T-helper 2 cell treated with Interferon-gamma antibody and Interleukin-4, amounts not matched to agents 100 ng/mL and 5 ng/mL, for 36 hours (primary cell): ENCODE results near the gene CREBL2. TPM values are rescaled to one million over a fixed set of nuclear protein-coding genes. Genes with fewer than 3 reads are reported as not detected.
"Not testable (repeated sequence)": the region's sequence is repeated elsewhere in the genome, so short reads cannot be mapped to it uniquely, and the experiment has no call there.

ENCODE experiments used
- intact Hi-C: fragments of 100-400 bp; cut with micrococcal nuclease; formaldehyde crosslinking; loops from one replicate; pipeline ENCODE4 v1.15.1; 2023
- total RNA-seq: library from RNA; stranded (reverse); gene quantifications from 2 replicates; pipeline ENCODE4 v1.2.3, GENCODE V29; 2022

The CREBL2 gene
- total RNA-seq, 1 donor from 2014 or later, result 15.9 TPM

- intact Hi-C loops, result not testable (repeated sequence)
Observed at GRCh38 chr12:12596598-12596997, 15.1 kb upstream of the CREBL2 start.

- intact Hi-C loops, result no loop called here
Observed at GRCh38 chr12:12598864-12599263, 12.8 kb upstream of the CREBL2 start.

DNA sequence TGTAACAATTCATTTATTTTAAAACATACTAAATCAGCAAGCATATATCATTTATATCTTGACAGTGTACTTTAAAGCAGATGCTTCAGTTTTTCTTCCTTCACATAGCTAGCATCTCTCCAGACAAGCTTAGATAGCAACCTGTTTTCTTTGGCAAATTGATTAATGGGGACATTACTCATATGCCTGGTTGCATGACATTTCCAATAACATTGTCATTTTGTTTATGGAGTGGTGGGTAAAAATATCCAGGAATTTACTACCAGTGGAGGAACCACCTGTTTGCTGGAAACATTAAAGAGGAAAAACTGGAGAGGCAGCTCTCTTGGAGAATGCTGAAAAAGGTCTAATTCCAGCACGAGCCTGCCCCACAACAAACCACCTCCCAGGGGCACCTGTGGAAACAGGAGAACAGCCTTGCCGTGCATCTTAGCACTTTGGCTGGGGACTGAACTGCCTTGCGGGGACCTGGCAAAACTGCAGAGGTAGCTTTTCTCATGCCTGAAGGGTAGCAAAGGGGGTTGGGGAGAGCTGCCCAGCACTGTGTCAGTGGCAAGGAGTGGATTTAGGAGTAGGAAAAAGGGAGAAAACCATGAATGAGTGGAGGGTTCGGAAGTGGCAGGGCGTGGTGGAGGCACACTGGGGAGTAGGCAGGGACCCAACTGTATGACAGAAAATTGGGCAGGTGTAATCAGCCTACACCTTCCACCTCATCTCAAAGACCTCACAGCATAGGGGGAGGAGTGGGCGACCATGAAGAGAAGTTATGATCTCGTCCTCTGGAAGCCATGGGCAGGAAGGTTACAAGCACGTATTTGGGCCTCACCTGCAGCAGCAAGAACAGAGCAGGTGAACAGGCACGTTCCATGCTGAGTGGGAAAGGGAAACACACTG, 11.7 kb upstream of the CREBL2 start:
- intact Hi-C loops, result no loop called here

DNA sequence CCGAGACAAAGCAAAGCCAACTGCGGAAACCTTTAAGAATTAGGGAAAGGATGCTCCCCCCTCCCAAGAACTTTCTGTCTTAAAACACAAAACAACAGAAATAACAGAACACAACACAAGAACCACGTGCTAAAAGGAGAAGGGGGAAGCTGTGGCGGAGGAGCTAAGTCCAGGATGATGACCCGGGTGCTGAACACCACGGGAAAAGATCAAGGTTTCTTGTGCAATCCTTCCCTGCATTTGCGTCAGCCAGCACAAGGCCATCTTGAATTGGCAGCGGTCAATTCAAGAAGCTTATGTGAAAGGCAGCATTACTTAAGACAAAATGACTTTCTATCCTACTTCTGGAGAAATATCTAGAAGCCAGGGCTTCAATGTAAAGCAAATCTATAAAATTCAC, 11.0 kb upstream of the CREBL2 start:
- intact Hi-C loops, result no loop called here

DNA sequence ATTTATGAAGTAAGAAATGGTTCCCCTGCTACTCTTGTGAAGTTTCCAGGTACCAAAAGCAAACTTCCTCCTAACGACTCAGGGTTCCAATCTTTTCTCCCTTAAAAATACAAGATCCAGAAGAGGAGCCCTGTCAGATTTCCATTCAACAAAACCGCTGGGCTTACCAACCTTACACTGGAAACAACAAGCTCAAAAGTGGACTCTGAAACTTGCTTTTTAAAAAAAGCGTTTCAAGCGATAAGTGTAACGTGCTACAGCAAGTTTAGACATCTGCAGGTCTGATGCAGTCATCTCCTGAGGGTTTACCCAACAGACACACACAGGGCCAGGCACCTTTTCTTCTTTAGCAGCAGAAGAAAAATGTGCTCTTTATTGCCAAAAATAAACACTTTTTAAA, 6.9 kb upstream of the CREBL2 start:
- intact Hi-C loops, result loop anchor here (1.0 kb wide), 1 partner anchor 130 kb away; no protein-coding TSS in a partner anchor

DNA sequence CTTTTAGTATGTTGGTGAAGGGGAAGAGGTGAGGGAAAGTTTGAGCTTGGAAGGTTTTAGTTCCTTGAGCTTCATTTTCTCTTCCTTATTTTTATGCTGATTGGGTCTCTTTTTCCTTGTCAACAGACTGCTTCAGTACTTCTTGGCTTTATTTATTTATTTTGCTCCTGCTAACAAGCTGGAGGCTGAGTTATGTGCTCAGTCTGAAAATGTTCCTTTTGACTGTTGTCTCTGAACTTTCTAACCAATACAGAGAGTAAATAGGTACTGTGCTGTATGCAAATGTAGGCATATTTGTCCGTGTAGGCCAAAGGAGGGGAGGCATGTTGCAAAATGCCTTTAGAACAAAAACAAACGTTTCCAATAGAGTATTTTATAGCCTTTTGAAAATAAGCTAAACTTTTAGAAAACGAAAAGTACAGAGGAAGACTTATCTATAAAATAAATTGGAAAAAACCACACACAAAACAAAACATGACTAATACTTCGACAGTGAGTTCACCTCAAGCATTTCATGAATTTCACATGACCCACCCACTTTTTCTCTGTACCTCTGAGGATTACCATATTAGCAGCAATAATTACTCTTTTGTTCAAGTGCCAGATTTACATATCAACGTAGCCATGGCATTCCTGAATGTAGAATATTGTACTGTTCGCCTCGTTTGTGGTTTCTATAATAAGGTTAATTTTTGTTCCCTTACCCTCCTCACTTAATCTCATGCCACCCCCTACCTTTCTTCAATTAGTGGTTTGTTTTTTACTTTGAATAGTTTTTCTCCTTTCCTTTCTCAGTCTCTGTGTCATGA, 4.7 kb upstream of the CREBL2 start:
- intact Hi-C loops, result no loop called here

DNA sequence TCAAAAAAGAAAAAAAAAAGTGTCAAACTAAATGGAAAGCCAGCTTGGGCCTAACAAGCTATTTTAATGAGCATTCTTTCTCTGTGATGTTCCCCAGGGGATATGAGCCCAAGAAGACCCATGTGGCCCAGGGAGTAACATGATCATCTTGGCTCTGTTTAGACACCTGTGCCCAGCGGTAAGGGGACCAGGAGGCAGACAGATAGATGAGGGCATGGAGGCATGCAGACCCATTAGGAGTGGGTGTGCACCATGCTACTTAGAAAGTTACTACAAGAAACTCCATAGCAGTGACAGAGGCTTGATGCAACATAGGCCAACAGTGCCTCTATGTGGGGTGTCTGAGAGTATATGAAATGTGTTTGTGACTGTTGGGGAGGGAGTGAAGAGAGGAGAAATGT, 3.1 kb upstream of the CREBL2 start:
- intact Hi-C loops, result no loop called here

- intact Hi-C loops, result loop anchor here (5.0 kb wide), 3 partner anchors 38 to 232 kb away; partner anchors contain the start of gene CDKN1B
Observed at GRCh38 chr12:12609692-12610091, 2.0 kb upstream of the CREBL2 start.

DNA sequence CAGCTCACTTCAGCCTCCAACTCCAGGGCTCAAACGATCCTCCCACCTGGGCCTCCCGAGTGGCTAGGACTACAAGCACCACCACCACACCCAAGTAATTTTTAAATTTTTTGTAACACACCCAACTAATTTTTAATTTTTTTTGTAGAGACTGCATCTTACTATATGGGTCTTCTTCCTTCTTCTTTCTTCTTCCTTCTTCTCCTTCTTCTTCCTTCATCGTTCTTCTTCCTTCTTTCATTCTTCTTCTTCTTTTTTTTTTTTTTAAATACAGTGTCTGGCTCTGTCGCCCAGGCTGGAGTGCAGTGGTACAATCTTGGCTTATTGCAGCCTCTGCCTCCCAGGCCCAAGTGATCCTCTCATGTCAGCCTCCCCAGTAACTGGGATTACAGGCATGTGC, 965 bp upstream of the CREBL2 start:
- intact Hi-C loops, result loop anchor here (1.0 to 5.0 kb wide), 6 partner anchors 37 to 254 kb away; partner anchors contain the start of genes CDKN1B, DUSP16 and GPR19

GRCh38 chr12:12612358-12612757, 682 bp downstream of the CREBL2 start:
- intact Hi-C loops, result loop anchor here (1.0 to 5.0 kb wide), 4 partner anchors 35 to 235 kb away; partner anchors contain the start of gene CDKN1B

DNA sequence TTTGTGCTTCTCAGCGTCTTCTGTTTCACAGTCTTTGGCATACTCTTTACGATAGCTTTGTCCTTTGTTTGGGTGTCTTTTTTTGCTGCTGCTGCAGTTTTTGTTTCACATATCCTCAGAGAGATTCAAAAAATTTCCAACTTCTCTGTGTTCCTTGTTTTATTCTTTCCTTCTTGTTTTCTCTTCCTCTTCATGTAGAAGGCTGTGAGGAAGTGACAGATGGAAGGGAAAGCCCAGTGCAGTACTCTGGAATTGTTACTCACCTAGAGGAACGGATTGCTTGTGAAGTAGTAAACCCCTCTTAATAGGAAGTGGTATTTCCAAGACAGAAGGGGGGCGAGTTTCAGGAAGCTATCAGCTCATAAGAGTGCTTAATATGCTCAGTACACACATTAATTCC, 1.7 kb downstream of the CREBL2 start:
- intact Hi-C loops, result loop anchor here (5.0 kb wide), 3 partner anchors 34 to 236 kb away; partner anchors contain the start of gene CDKN1B

GRCh38 chr12:12614342-12614741, 2.7 kb downstream of the CREBL2 start:
- intact Hi-C loops, result loop anchor here (5.0 kb wide), 3 partner anchors 33 to 237 kb away; partner anchors contain the start of gene CDKN1B

DNA sequence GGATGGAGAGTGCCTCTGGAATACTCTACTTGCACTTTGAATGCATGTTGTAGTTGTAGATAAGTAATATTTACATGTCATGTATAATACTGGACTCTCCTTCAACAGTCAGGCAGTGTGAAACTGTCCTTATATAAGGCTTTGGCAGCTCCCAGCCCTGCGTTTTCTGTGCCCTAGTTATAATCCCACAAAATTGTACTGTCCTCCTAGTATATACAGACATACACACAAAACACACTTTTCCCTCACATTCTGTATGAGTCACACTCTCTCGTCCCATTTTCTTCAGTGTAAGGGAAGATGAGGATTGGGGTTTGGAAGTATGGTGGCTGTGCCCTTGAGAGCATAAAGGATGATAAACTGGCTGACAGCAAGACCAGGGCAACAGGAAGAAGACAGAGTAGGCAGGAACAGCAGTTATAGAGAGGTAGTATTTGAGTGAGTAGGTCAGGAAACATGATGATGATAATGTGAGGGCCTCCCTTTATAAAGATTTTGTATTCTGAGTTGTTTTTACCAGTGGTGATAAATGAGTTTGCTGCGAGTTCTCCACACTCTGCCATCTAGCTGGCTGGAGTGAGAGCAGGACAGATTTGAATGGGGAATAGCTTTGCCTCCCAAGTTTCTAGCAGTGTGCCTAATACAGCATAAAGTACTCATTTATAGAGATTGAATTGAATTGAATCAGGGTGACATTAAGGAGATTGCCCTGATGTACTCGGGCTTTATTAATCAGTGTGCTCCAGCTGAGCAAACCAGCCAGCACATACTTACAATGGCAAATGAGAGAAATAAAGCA, 5.0 kb downstream of the CREBL2 start:
- intact Hi-C loops, result no loop called here

- intact Hi-C loops, result not testable (repeated sequence)
Observed at GRCh38 chr12:12618064-12618463, 6.4 kb downstream of the CREBL2 start.

- intact Hi-C loops, result no loop called here
Observed at GRCh38 chr12:12620730-12621315, 9.1 kb downstream of the CREBL2 start.

DNA sequence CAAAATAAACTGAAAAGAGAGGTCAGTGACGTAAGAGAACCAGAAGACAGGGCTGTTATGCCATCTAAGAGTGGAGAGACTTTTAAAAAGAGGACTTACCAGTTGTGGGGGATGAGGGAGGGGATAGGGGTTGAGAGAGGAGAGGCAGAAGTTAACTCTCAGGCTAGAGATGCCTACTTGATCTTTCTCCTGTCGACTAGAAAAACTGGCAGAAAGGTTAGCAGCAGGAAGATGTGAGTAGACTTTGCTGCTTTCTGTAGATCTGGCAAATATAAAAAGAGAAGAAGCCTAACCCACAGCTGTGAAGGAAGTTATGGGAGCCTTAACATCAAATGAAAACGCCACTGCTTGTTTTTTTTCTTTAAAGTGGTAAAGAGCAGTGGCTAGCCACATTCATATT, 10.7 kb downstream of the CREBL2 start:
- intact Hi-C loops, result no loop called here

- intact Hi-C loops, result no loop called here
Observed at GRCh38 chr12:12624498-12624992, 12.9 kb downstream of the CREBL2 start.

DNA sequence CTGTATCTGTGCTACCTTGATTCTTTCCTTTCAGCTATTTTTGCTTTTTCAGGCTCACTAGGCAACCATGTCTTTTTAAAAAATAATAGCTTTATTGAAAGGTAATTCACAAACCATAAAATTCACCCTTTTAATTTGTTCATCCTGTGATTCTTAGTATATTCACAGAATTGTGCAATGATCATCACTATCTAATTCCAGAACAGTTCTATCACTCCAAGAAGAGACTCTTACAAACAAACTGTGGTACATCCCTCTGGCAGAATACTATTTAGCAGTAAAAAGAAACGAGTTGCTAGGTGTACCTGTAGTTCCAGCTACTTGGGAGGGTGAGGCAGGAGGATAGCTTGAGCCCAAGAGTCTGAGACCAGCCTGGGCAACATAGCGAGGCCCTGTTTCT, 14.8 kb downstream of the CREBL2 start:
- intact Hi-C loops, result no loop called here

GRCh38 chr12:12627308-12627827, 15.7 kb downstream of the CREBL2 start:
- intact Hi-C loops, result no loop called here

GRCh38 chr12:12628013-12628412, 16.3 kb downstream of the CREBL2 start:
- intact Hi-C loops, result no loop called here
